A549 (cell line): Measurements from ENCODE around the gene ZNF474.

Experiments used
- CTCF ChIP-seq: fragments of >200 bp; sonication (Bioruptor Twin); formaldehyde crosslinking; IDR thresholded peaks from 3 replicates; pipeline ENCODE4 v1.5.1; 2016
- HMGXB4 ChIP-seq: fragments of 250-450 bp; sonication (Bioruptor Pico); IDR thresholded peaks from 2 replicates; pipeline ENCODE4 v1.5.0; 2021; ENCODE audit warnings: mild to moderate bottlenecking, moderate library complexity, borderline replicate concordance
- JUN ChIP-seq, 2 experiments: fragments of >200 bp; sonication (Bioruptor Twin); formaldehyde crosslinking; IDR thresholded peaks; 2 replicates in 1 of 2; 3 replicates in 1 of 2; pipeline ENCODE4 v1.6.1; 2016 to 2017
- POLR2A ChIP-seq: IDR thresholded peaks from 2 replicates; pipeline ENCODE4 v1.6.1; 2012; ENCODE audit warnings: mild to moderate bottlenecking, low read length

DNA sequence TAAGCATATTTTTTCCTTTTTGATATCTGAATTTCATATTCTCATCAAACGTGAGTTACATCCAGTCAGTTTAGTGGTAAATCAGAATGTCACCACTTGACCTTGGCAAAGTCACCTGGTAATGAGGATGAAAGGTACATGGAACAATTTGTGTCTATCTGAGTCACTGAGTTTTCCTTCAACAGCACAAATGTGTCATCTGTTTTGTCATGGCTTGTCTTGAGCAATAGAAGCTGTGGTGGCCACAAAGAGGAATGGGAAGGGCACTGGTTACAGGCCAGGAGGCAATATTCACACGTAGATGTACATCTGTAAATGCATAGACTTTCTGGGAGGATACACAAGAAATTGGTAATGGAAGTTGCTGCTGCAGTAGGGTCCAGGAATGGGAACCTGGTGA lies 8.4 kb upstream of the ZNF474 start:
- TF ChIP-seq CTCF (no peak), HMGXB4 (CRISPR knock-in tag) (no peak), POLR2A (no peak), JUN (IDR thresholded peaks at IDR 0.05) (no peak)
